ENCODE data around the gene SLC16A12.
"Not testable (repeated sequence)": the region's sequence is repeated elsewhere in the genome, so short reads cannot be mapped to it uniquely, and the experiment has no call there.

The SLC16A12 gene

GRCh38 chr10:89550509-89550908, 15.1 kb upstream of the SLC16A12 start:
- in situ Hi-C loops (cut with MboI; ENCODE audit: low sequenced_read_pairs): loop anchor here (10.0 kb wide), 1 partner anchor 126 kb away; no protein-coding TSS in a partner anchor

DNA sequence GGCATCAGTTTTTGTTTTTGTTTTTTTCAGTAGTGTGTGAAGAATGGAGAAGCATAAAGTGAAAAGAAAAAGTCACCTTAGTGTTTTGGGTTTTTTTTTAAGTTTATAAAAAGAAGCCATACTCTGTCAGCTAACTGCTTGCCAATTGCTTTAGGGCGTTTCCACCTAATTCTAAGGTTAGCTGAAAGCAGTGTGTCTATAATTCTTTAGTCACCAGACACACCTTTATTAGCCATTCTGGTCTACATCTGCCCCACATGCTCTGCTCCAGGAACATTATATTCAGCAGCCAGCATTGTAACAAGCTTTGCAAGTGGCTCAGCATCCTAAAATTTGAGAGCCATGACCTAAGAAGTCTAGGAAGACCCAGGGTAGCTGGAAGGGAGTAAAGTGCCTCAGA, 14.1 kb upstream of the SLC16A12 start:
- in situ Hi-C loops (cut with MboI; ENCODE audit: low sequenced_read_pairs): no loop called here

DNA sequence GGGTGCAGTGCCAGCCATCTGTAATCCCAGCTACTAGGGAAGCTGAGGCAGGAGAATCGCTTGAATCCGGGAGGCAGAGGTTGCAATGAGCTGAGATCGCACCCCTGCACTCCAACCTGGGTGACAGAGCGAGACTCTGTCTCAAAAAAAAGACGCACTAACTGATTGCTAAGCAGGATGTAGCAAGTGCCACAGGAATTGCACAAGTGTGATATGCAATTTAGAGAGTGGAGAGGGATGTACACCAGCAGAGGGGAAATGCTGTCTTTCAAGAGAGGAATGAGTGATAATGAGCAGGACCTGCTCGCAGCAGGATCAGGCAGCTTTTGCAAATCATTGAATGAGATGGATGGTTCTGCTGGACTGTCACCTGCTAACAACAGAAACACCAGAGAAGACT, 13.3 kb upstream of the SLC16A12 start:
- in situ Hi-C loops (cut with MboI; ENCODE audit: low sequenced_read_pairs): no loop called here

DNA sequence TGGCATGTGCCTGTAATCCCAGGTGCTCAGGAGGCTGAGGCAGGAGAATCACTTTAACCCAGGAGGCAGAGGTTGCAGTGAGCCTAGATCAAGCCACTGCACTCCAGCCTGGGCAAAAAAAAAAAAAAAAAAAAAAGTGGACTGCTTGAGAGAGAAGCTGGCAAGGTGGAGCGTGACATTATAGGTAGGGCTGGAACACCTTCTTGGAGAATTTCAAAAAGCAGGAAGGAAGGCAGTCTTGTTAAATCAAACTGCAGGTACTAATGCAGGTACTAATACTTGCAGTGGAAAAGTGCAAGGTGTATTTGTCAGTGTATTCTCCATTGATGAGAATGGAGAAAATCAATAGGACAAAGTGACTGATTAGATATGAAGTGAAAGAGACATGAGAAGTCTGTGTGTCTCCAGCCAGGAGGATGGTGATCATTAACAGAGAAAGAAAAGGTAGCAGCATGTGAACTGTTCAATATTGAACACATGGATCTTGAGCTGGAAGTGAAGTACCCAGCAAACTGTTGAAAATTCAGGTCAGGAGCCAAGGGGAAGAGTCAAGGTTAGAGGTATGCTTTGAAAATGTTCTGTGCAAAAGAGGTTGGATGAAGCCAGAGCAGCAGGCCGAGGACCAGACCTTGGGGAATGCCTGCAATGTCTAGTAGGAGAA, 12.6 kb upstream of the SLC16A12 start:
- in situ Hi-C loops (cut with MboI; ENCODE audit: low sequenced_read_pairs): no loop called here

GRCh38 chr10:89546651-89547050, 11.3 kb upstream of the SLC16A12 start:
- in situ Hi-C loops (cut with MboI; ENCODE audit: low sequenced_read_pairs): not testable (repeated sequence)

DNA sequence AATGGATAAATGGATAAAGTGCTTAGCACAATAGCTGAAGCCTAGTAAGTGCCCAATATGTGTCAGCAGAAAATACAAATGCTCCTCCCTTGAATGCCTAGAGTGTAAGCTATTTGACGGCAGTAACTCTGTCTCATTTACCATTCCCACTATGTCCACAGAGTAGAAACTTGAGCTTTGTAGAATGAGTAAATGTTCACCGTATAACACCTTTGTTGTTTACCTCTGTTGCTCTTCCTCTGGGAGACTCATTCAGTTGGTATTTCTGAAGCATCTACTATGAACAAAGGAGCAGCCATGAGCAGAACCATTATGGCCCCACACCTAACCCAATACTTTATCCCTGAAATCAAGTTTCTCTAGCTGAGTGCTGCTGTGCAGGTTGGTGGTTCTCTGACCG, 8.4 kb upstream of the SLC16A12 start:
- in situ Hi-C loops (cut with MboI; ENCODE audit: low sequenced_read_pairs): no loop called here

GRCh38 chr10:89540420-89540949, 5.1 kb upstream of the SLC16A12 start:
- in situ Hi-C loops (cut with MboI; ENCODE audit: low sequenced_read_pairs): no loop called here

DNA sequence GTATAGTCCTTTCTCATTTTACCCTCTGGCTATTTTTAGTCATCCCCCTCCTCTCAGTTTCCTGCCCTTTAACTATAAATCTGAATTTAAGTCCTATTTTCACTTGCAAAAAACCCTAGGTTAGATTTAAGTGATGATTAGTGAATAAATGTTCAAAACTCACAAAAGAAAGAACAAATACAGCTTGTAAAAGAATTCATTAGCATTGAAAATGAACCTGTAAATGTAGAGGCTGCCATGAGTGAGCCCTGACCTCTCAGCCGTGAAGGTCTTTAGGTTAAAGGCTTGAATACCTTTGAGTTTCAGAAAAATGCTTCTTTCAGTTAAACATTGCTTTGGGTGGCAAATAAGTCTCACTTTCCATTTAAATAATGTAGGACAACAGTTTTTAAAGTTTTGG, 2.0 kb upstream of the SLC16A12 start:
- in situ Hi-C loops (cut with MboI; ENCODE audit: low sequenced_read_pairs): no loop called here

GRCh38 chr10:89536013-89536354, 590 bp upstream of the SLC16A12 start:
- in situ Hi-C loops (cut with MboI; ENCODE audit: low sequenced_read_pairs): no loop called here

- in situ Hi-C loops (cut with MboI; ENCODE audit: low sequenced_read_pairs): no loop called here
Observed at GRCh38 chr10:89534826-89535166, 598 bp downstream of the SLC16A12 start.

- in situ Hi-C loops (cut with MboI; ENCODE audit: low sequenced_read_pairs): no loop called here
Observed at GRCh38 chr10:89532476-89532875, 2.9 kb downstream of the SLC16A12 start.

- in situ Hi-C loops (cut with MboI; ENCODE audit: low sequenced_read_pairs): no loop called here
Observed at GRCh38 chr10:89531359-89531758, 4.0 kb downstream of the SLC16A12 start.

DNA sequence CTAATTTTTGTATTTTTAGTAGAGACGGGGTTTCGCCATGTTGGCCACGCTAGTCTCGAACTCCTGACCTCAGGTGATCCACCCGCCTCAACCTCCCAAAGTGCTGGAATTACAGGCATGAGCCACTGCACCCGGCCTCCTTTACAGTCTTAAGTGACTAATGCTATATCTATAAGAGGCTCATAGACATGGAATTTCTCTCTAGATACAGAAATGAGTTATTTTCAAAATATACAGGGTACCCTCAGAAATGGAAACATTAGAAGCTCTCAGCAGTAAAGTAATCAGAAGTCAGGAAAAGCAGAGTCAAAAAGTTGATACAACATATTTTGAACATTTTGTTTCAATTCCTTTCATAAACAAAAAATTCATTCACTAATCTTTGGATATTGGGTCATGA, 5.7 kb downstream of the SLC16A12 start:
- in situ Hi-C loops (cut with MboI; ENCODE audit: low sequenced_read_pairs): not testable (repeated sequence)

GRCh38 chr10:89526358-89526757, 9.0 kb downstream of the SLC16A12 start:
- in situ Hi-C loops (cut with MboI; ENCODE audit: low sequenced_read_pairs): no loop called here

- in situ Hi-C loops (cut with MboI; ENCODE audit: low sequenced_read_pairs): no loop called here
Observed at GRCh38 chr10:89525556-89525955, 9.8 kb downstream of the SLC16A12 start.

DNA sequence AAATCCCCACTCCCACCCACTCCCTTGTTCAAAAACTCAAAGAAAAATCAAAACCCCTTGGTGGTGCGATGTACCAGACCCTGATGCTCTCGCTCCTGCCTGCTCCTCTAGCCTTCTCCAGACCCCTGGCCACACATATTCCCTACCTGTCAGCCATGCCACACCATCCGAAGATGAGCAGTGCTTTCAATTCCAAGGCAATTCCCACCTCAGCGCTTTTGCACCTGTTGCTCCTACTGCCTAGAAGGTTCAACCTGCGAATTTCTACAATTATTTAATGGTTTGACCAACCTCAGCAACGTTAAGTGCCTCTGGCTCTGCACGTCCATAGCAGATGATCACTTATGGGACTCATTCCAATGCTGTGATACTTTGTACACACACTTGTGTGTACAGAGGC, 11.1 kb downstream of the SLC16A12 start:
- in situ Hi-C loops (cut with MboI; ENCODE audit: low sequenced_read_pairs): no loop called here

- in situ Hi-C loops (cut with MboI; ENCODE audit: low sequenced_read_pairs): no loop called here
Observed at GRCh38 chr10:89523274-89523673, 12.1 kb downstream of the SLC16A12 start.

- in situ Hi-C loops (cut with MboI; ENCODE audit: low sequenced_read_pairs): no loop called here
Observed at GRCh38 chr10:89522463-89522862, 12.9 kb downstream of the SLC16A12 start.

DNA sequence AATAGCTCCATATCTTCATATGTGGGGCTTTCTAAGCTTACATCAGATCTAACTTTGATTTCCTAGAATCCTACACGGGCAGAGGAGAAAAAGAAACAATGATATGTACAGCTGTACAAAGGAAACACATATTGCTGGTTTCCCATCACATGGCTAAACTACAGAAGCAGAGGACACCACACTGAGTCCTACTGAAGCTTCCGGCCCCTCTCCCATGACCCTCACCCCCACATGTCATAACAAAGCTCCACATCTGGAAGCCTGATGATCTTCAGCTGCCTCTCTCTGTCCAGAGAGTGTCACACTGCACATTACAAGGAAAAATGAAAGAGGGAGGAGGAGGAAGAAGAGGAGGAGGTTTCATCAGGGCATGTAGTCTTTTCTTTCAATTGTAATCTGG, 14.0 kb downstream of the SLC16A12 start:
- in situ Hi-C loops (cut with MboI; ENCODE audit: low sequenced_read_pairs): no loop called here

- in situ Hi-C loops (cut with MboI; ENCODE audit: low sequenced_read_pairs): no loop called here
Observed at GRCh38 chr10:89520706-89521105, 14.7 kb downstream of the SLC16A12 start.

GRCh38 chr10:89518876-89519842, 16.2 kb downstream of the SLC16A12 start:
- in situ Hi-C loops (cut with MboI; ENCODE audit: low sequenced_read_pairs): no loop called here

GRCh38 chr10:89518108-89518507, 17.3 kb downstream of the SLC16A12 start:
- in situ Hi-C loops (cut with MboI; ENCODE audit: low sequenced_read_pairs): no loop called here

Measured in HL-60/S4 treated with retinoic acid at 250 ng/mL for 4 days and 3 days (cell line).